Thymus (tissue), 11 donors: ENCODE measurements around the gene MVD. TPM values are rescaled to one million over a fixed set of nuclear protein-coding genes. Genes with fewer than 3 reads are reported as not detected.

ENCODE experiments used
- DNase-seq, 9 donors: peaks; one replicate each; pipeline ENCODE4 v3.0.0-alpha.2; 2013; ENCODE audit warnings: low spot score in 9 of 9, low read depth in 6 of 9, missing footprints in 1 of 9
- H3K27ac ChIP-seq, 2 donors: one replicate each; pipeline ENCODE4 v1.5.1; 2013; ENCODE audit warnings: control low read depth in 1 of 2, low read depth in 1 of 2, low read length in 1 of 2, mild to moderate bottlenecking in 1 of 2, moderate library complexity in 1 of 2
- H3K27me3 ChIP-seq, 2 donors: one replicate each; pipeline ENCODE4 v1.5.1; 2013; ENCODE audit warnings: low read length in 1 of 2; ENCODE audit not compliant: control insufficient read depth in 2 of 2, insufficient read depth in 1 of 2
- H3K36me3 ChIP-seq, 2 donors: one replicate each; pipeline ENCODE4 v1.5.1; 2013; ENCODE audit warnings: low read length in 1 of 2, mild to moderate bottlenecking in 1 of 2, moderate library complexity in 1 of 2; ENCODE audit not compliant: control insufficient read depth in 2 of 2, insufficient read depth in 2 of 2
- H3K4me1 ChIP-seq, 2 donors: one replicate each; pipeline ENCODE4 v1.5.1; 2013; ENCODE audit warnings: low read length in 2 of 2; ENCODE audit not compliant: control insufficient read depth in 2 of 2, insufficient read depth in 2 of 2
- H3K4me3 ChIP-seq, 2 donors: one replicate each; pipeline ENCODE4 v1.5.1; 2013; ENCODE audit warnings: low read length in 2 of 2, control low read depth in 1 of 2, mild to moderate bottlenecking in 1 of 2
- H3K9me3 ChIP-seq, 2 donors: one replicate each; pipeline ENCODE4 v1.5.1; 2013; ENCODE audit warnings: low read length in 1 of 2, mild to moderate bottlenecking in 1 of 2; ENCODE audit not compliant: control insufficient read depth in 2 of 2, insufficient read depth in 1 of 2
- WGBS: extraction: QIAGEN DNeasy Blood & Tissue Kit; methylation state at CpG from one replicate; pipeline ENCODE4 v1.1.7; 2013; 5-methylcytosine and 5-hydroxymethylcytosine counted together
- polyA plus RNA-seq: library from polyadenylated mRNA; stranded (reverse); fragments of 200-250 nt; gene quantifications from one replicate; pipeline ENCODE4 v1.2.3, GENCODE V29; 2013
- total RNA-seq: library from RNA; stranded (reverse); fragments of 120-200 nt; gene quantifications from one replicate; pipeline ENCODE4 v1.2.4, GENCODE V29; 2013
- donor health status: healthy.

The MVD gene
- total and polyA plus RNA-seq, 2 donors = 22.1 to 30.2 TPM

- Histone ChIP-seq H3K9me3 (peaks cover 0 to 8% of the 10 kb centered on the region in 2 donors), H3K36me3 (peaks cover 20 to 21% of the 10 kb centered on the region in 2 donors), H3K4me3 (no peak overlapping the region), H3K27ac (no peak overlapping the region), H3K4me1 (peaks cover 5 to 11% of the 10 kb centered on the region in 2 donors), H3K27me3 (no peaks in the 10 kb centered on the region)
- 97% methylated on average over 50 of the region's 50 CpGs for WGBS
- DNase-seq = no peak
Observed at GRCh38 chr16:88655053-88655732, 7.7 kb downstream of the MVD start.

- 93% methylated on average over 28 of the region's 28 CpGs for WGBS
- no peak overlapping the region for H3K27ac ChIP-seq
- H3K36me3 ChIP-seq = peaks cover 20 to 23% of the 10 kb centered on the region in 2 donors
- H3K9me3 ChIP-seq = peaks cover 0 to 8% of the 10 kb centered on the region in 2 donors
- peaks cover 12 to 18% of the 10 kb centered on the region in 2 donors for H3K4me1 ChIP-seq
- H3K4me3 ChIP-seq = no peak overlapping the region
- no peak for DNase-seq
- no peaks in the 10 kb centered on the region for H3K27me3 ChIP-seq
Observed at GRCh38 chr16:88654363-88655052, 8.4 kb downstream of the MVD start.

- Histone ChIP-seq H3K36me3 (peaks cover 20 to 24% of the 10 kb centered on the region in 2 donors), H3K4me1 (peaks cover 13 to 23% of the 10 kb centered on the region in 2 donors), H3K27ac (no peak overlapping the region), H3K27me3 (no peaks in the 10 kb centered on the region), H3K4me3 (no peak overlapping the region), H3K9me3 (peaks cover 0 to 6% of the 10 kb centered on the region in 2 donors)
- WGBS = 91% methylated on average over 32 of the region's 32 CpGs
- no peak for DNase-seq
Observed at GRCh38 chr16:88653596-88654362, 9.1 kb downstream of the MVD start.

GRCh38 chr16:88653101-88653500 lies 9.8 kb downstream of the MVD start:
- no peak overlapping the region for H3K4me3 ChIP-seq
- WGBS = 96% methylated on average over 13 of the region's 13 CpGs
- H3K4me1 ChIP-seq = peaks cover 13 to 23% of the 10 kb centered on the region in 2 donors
- peaks cover 0 to 6% of the 10 kb centered on the region in 2 donors for H3K9me3 ChIP-seq
- peaks cover 20 to 22% of the 10 kb centered on the region in 2 donors for H3K36me3 ChIP-seq
- H3K27ac ChIP-seq = peak overlapping the region in 1 of 2 donors; percentile 20
- DNase-seq = no peak
- no peaks in the 10 kb centered on the region for H3K27me3 ChIP-seq

- no peak for DNase-seq
- H3K4me3 ChIP-seq = no peak overlapping the region
- H3K9me3 ChIP-seq = peaks cover 0 to 6% of the 10 kb centered on the region in 2 donors
- no peak overlapping the region for H3K27ac ChIP-seq
- H3K27me3 ChIP-seq = no peaks in the 10 kb centered on the region
- H3K4me1 ChIP-seq = peaks cover 13 to 23% of the 10 kb centered on the region in 2 donors
- WGBS = 98% methylated on average over 8 of the region's 8 CpGs
- H3K36me3 ChIP-seq = peaks cover 18 to 25% of the 10 kb centered on the region in 2 donors
Observed at GRCh38 chr16:88652762-88653063, 10.2 kb downstream of the MVD start.

- Histone ChIP-seq H3K27ac (peak overlapping the region in 1 of 2 donors; percentile 22), H3K36me3 (peaks cover 16 to 29% of the 10 kb centered on the region in 2 donors), H3K27me3 (no peaks in the 10 kb centered on the region), H3K4me1 (peaks cover 13 to 23% of the 10 kb centered on the region in 2 donors), H3K4me3 (no peak overlapping the region), H3K9me3 (peaks cover 0 to 6% of the 10 kb centered on the region in 2 donors)
- DNase-seq = no peak
- WGBS = 89% methylated on average over 29 of the region's 29 CpGs
Observed at GRCh38 chr16:88651989-88652761, 10.7 kb downstream of the MVD start.

GRCh38 chr16:88651276-88651988 lies 11.5 kb downstream of the MVD start:
- Histone ChIP-seq H3K9me3 (peaks cover 0 to 6% of the 10 kb centered on the region in 2 donors), H3K27ac (peak overlapping the region; percentile 65 to 67), H3K4me3 (peak overlapping the region; percentile 63 to 85), H3K4me1 (peaks cover 13 to 23% of the 10 kb centered on the region in 2 donors), H3K36me3 (peaks cover 16 to 30% of the 10 kb centered on the region in 2 donors), H3K27me3 (no peaks in the 10 kb centered on the region)
- peak in 3 of 9 donors; percentile 28 to 60 (median 30) for DNase-seq
- WGBS = 50% methylated on average over 24 of the region's 24 CpGs

GRCh38 chr16:88650749-88651275 lies 12.1 kb downstream of the MVD start, which contains the start of gene CYBA:
Gene CYBA, minus strand, starts transcription at chr16:88651053. Its CDS starts 40 bp downstream, at chr16:88651013.
- peak within 1 kb of the TSS; percentile 65 to 80 for H3K27ac ChIP-seq
- H3K9me3 ChIP-seq = peaks cover 0 to 6% of the 10 kb centered on the region in 2 donors
- peak in 6 of 9 donors; percentile 45 to 77 (median 52) for DNase-seq
- under 1% methylated on average over 41 of the region's 41 CpGs for WGBS
- H3K27me3 ChIP-seq = no peaks in the 10 kb centered on the region
- peaks cover 16 to 35% of the 10 kb centered on the region in 2 donors for H3K36me3 ChIP-seq
- H3K4me3 ChIP-seq = peak within 1 kb of the TSS; percentile 63 to 85
- peaks cover 13 to 23% of the 10 kb centered on the region in 2 donors for H3K4me1 ChIP-seq
